Stomach (tissue), 4 donors: ENCODE results near the gene GAGE2A.
"Not testable (repeated sequence)": the region's sequence is repeated elsewhere in the genome, so short reads cannot be mapped to it uniquely, and the experiment has no call there.

ENCODE experiments used
- EP300 ChIP-seq: sonication (generic); formaldehyde crosslinking; IDR thresholded peaks from one replicate; pipeline ENCODE4 v1.6.1; 2017; ENCODE audit warnings: antibody characterized with exemption
- TF ChIP-seq, protein P1 (sequence below), 7 experiments: fragments of 450-650 bp in 4 of 7; fragments of 200-600 bp in 3 of 7; sonication (generic) in 3 of 7; IDR thresholded peaks; one replicate each; pipeline ENCODE4 v1.5.1; 2016 to 2019; ENCODE audit warnings: antibody characterized with exemption in 7 of 7, control low read depth in 2 of 7, mild to moderate bottlenecking in 1 of 7

- TF ChIP-seq, protein P1, sequence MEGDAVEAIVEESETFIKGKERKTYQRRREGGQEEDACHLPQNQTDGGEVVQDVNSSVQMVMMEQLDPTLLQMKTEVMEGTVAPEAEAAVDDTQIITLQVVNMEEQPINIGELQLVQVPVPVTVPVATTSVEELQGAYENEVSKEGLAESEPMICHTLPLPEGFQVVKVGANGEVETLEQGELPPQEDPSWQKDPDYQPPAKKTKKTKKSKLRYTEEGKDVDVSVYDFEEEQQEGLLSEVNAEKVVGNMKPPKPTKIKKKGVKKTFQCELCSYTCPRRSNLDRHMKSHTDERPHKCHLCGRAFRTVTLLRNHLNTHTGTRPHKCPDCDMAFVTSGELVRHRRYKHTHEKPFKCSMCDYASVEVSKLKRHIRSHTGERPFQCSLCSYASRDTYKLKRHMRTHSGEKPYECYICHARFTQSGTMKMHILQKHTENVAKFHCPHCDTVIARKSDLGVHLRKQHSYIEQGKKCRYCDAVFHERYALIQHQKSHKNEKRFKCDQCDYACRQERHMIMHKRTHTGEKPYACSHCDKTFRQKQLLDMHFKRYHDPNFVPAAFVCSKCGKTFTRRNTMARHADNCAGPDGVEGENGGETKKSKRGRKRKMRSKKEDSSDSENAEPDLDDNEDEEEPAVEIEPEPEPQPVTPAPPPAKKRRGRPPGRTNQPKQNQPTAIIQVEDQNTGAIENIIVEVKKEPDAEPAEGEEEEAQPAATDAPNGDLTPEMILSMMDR (IDR thresholded peaks at IDR 0.05), result not testable (repeated sequence)
- TF ChIP-seq EP300, result not testable (repeated sequence)
Measured at GRCh38 chrX:49560542-49560941, 28.8 kb upstream of the GAGE2A start, which contains the start of gene GAGE12F.
